H1 (cell line): ENCODE measurements around the gene PRDM15. TPM values are rescaled to one million over a fixed set of nuclear protein-coding genes. Genes with fewer than 3 reads are reported as not detected.

Source experiments
- ASH2L ChIP-seq: fragments of 200-600, 300-600 bp; sonication (generic); IDR thresholded peaks from one replicate; pipeline ENCODE4 v1.7.1; 2017; ENCODE audit warnings: low read length
- CHD2 ChIP-seq: IDR thresholded peaks from 2 replicates; pipeline ENCODE4 v1.6.1; 2012; ENCODE audit warnings: low read length, improper control_type of control experiment
- CHD7 ChIP-seq: fragments of 300-600 bp; sonication (generic); IDR thresholded peaks from 2 replicates; pipeline ENCODE4 v1.7.1; 2012; ENCODE audit warnings: low read length, moderate library complexity, mild to moderate bottlenecking, inconsistent platforms; ENCODE audit not compliant: insufficient replicate concordance
- CREB1 ChIP-seq: IDR thresholded peaks from 2 replicates; pipeline ENCODE4 v1.6.1; 2012; ENCODE audit warnings: inconsistent platforms
- CTBP2 ChIP-seq: IDR thresholded peaks from 2 replicates; pipeline ENCODE4 v1.7.0; 2011; ENCODE audit warnings: borderline replicate concordance, mild to moderate bottlenecking, moderate library complexity, mixed read lengths, low read length; ENCODE audit not compliant: insufficient read depth, insufficient read length
- E2F6 ChIP-seq: IDR thresholded peaks from 2 replicates; pipeline ENCODE4 v1.6.1; 2012; ENCODE audit warnings: inconsistent platforms
- EP300 ChIP-seq, 2 experiments: IDR thresholded peaks; 1 replicate in 1 of 2; 2 replicates in 1 of 2; pipeline ENCODE4 v1.6.1; 2011 to 2012; ENCODE audit warnings: low read depth in 2 of 2, low read length in 2 of 2, mild to moderate bottlenecking in 2 of 2, borderline replicate concordance in 1 of 2, inconsistent platforms in 1 of 2, moderate library complexity in 1 of 2
- KDM1A ChIP-seq: fragments of 200-600, 300-600 bp; sonication (generic); IDR thresholded peaks from 2 replicates; pipeline ENCODE4 v1.7.1; 2016; ENCODE audit warnings: mild to moderate bottlenecking, low read length, borderline replicate concordance
- MAFK ChIP-seq: IDR thresholded peaks from 2 replicates; pipeline ENCODE4 v1.6.1; 2012; ENCODE audit warnings: low read depth, mild to moderate bottlenecking, improper control_type of control experiment, low read length
- NANOG ChIP-seq: IDR thresholded peaks from 2 replicates; pipeline ENCODE4 v1.6.1; 2011; ENCODE audit warnings: low read length, low read depth, mild to moderate bottlenecking, inconsistent platforms; ENCODE audit not compliant: insufficient read depth, poor library complexity, severe bottlenecking
- SIX5 ChIP-seq: IDR thresholded peaks from 2 replicates; pipeline ENCODE4 v1.6.1; 2011; ENCODE audit warnings: mild to moderate bottlenecking, low read depth, low read length
- polyA plus RNA-seq, 7 experiments: library from polyadenylated mRNA; depleted of rRNA in 3 of 7; stranded (reverse) in 5 of 7; unstranded in 2 of 7; fragments of >200 nt in 5 of 7; fragments of 200-250 nt in 2 of 7; gene quantifications; 1 replicate in 5 of 7; 2 replicates in 1 of 7; 4 replicates in 1 of 7; pipeline versions ENCODE4 v1.2.1 to v1.2.3, GENCODE V29; 2011 to 2013; ENCODE audit warnings: missing spikeins in 2 of 7, mixed read lengths in 2 of 7
- total RNA-seq: library from RNA; stranded (reverse); fragmentation: NEBNext Ultra II Directional; extraction: Animal tissue kit (Norgen Biotek cat#: 25700); gene quantifications from 2 replicates; pipeline ENCODE4 v1.2.1, GENCODE V29; 2021

The PRDM15 gene
- total and polyA plus RNA-seq, 2 of the 8 experiments (the other 6 are each of a cell fraction or from before 2014, with no cell fraction given) = 9.7 to 10.5 TPM

GRCh38 chr21:41875086-41875485 lies 4.1 kb downstream of the PRDM15 start (continued):
- no peak for TF ChIP-seq CHD7
- no peak for TF ChIP-seq ASH2L
- TF ChIP-seq E2F6 = no peak
- TF ChIP-seq NANOG = no peak
- TF ChIP-seq KDM1A = no peak
- TF ChIP-seq CTBP2 = no peak
- TF ChIP-seq CHD2 = no peak
- no peak for TF ChIP-seq CREB1
- TF ChIP-seq SIX5 = no peak
- no peak for TF ChIP-seq EP300 (IDR thresholded peaks at IDR 0.05; ENCODE audit: borderline replicate concordance in 1 of 2, low read depth in 2 of 2, low read length in 2 of 2)
- no peak for TF ChIP-seq MAFK
